Measurements from ENCODE around the gene INCA1. TPM values are rescaled to one million over a fixed set of nuclear protein-coding genes. Genes with fewer than 3 reads are reported as not detected.

Gene INCA1
- total and polyA plus RNA-seq, 2 of the 13 experiments (the other 11 are each of a cell fraction or from before 2014, with no cell fraction given), result 0.93 to 2.6 TPM

DNA sequence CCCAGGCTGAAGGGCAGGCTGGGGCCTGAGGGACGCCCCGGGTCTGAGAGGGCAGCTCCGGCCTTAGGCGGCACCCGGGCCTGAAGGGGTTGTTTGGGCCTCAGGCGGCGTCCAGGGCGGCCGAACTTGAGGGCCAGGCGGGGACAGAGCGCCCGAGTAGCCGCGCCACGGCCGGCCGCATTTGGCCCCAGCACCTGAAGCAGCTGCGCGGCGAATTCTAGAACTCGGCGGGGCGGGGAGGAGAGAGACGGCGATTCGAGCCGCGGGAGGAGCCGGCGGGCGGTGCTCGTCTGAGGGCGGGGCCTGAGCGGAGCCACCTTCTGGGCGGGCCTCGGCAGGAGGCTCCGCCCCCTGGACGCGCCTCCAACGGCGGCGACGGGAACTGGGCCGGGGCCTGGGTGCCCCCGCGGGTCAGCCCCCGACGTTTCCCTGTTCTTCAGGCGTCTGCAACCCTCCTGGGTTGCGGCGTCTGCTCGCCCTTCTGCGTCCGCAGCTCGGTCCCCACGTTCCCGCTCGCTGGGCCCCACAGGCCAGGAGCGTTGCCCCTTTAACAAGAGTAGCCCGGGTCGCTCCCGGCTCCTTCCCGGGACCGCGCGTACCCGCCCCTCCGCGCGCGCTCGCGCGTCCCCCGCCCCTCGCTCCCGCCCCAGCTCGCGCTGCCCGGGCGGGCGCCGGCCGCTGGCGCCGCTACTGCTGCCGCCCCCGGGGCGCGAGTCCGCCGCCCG is at the start of gene INCA1, which contains the start of gene KIF1C (continued):
- TF ChIP-seq KLF16 (CRISPR knock-in tag; IDR thresholded peaks at IDR 0.05) (peak in 1 of 2 experiments; percentile 38; a peak in 1 of 4 replicates), ZNF34 (CRISPR knock-in tag; IDR thresholded peaks at IDR 0.05; ENCODE audit: borderline replicate concordance) (no peak), ARID2 (CRISPR knock-in tag; IDR thresholded peaks at IDR 0.05; ENCODE audit: borderline replicate concordance) (0 out of 2 replicates have a peak, but pooled peaks have one; percentile 63), CREB1 (IDR thresholded peaks at IDR 0.05) (0 out of 2 replicates have a peak, but pooled peaks have one; percentile 14), CREB1 (CRISPR knock-in tag; IDR thresholded peaks at IDR 0.05) (no peak), TGIF2 (CRISPR knock-in tag; IDR thresholded peaks at IDR 0.05) (no peak), HNF4G (IDR thresholded peaks at IDR 0.05; ENCODE audit: borderline replicate concordance, low read depth, low read length) (no peak), HNF4G (CRISPR knock-in tag; IDR thresholded peaks at IDR 0.05; ENCODE audit: borderline replicate concordance, low read depth) (0 out of 2 replicates have a peak, but pooled peaks have one; percentile 26), BHLHE40 (IDR thresholded peaks at IDR 0.05; ENCODE audit: low read length) (peak; percentile 2; the same call in 1 of the 2 replicates), ZNF333 (CRISPR knock-in tag; IDR thresholded peaks at IDR 0.05; ENCODE audit: borderline replicate concordance) (0 out of 2 replicates have a peak, but pooled peaks have one; percentile 77), ZNF720 (CRISPR knock-in tag; IDR thresholded peaks at IDR 0.05) (no peak)
- TF ChIP-seq, protein P1, sequence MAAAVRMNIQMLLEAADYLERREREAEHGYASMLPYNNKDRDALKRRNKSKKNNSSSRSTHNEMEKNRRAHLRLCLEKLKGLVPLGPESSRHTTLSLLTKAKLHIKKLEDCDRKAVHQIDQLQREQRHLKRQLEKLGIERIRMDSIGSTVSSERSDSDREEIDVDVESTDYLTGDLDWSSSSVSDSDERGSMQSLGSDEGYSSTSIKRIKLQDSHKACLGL (CRISPR knock-in tag; IDR thresholded peaks at IDR 0.05), result peak; percentile 67; the same call in 1 of the 2 replicates
- TF ChIP-seq, protein P2, sequence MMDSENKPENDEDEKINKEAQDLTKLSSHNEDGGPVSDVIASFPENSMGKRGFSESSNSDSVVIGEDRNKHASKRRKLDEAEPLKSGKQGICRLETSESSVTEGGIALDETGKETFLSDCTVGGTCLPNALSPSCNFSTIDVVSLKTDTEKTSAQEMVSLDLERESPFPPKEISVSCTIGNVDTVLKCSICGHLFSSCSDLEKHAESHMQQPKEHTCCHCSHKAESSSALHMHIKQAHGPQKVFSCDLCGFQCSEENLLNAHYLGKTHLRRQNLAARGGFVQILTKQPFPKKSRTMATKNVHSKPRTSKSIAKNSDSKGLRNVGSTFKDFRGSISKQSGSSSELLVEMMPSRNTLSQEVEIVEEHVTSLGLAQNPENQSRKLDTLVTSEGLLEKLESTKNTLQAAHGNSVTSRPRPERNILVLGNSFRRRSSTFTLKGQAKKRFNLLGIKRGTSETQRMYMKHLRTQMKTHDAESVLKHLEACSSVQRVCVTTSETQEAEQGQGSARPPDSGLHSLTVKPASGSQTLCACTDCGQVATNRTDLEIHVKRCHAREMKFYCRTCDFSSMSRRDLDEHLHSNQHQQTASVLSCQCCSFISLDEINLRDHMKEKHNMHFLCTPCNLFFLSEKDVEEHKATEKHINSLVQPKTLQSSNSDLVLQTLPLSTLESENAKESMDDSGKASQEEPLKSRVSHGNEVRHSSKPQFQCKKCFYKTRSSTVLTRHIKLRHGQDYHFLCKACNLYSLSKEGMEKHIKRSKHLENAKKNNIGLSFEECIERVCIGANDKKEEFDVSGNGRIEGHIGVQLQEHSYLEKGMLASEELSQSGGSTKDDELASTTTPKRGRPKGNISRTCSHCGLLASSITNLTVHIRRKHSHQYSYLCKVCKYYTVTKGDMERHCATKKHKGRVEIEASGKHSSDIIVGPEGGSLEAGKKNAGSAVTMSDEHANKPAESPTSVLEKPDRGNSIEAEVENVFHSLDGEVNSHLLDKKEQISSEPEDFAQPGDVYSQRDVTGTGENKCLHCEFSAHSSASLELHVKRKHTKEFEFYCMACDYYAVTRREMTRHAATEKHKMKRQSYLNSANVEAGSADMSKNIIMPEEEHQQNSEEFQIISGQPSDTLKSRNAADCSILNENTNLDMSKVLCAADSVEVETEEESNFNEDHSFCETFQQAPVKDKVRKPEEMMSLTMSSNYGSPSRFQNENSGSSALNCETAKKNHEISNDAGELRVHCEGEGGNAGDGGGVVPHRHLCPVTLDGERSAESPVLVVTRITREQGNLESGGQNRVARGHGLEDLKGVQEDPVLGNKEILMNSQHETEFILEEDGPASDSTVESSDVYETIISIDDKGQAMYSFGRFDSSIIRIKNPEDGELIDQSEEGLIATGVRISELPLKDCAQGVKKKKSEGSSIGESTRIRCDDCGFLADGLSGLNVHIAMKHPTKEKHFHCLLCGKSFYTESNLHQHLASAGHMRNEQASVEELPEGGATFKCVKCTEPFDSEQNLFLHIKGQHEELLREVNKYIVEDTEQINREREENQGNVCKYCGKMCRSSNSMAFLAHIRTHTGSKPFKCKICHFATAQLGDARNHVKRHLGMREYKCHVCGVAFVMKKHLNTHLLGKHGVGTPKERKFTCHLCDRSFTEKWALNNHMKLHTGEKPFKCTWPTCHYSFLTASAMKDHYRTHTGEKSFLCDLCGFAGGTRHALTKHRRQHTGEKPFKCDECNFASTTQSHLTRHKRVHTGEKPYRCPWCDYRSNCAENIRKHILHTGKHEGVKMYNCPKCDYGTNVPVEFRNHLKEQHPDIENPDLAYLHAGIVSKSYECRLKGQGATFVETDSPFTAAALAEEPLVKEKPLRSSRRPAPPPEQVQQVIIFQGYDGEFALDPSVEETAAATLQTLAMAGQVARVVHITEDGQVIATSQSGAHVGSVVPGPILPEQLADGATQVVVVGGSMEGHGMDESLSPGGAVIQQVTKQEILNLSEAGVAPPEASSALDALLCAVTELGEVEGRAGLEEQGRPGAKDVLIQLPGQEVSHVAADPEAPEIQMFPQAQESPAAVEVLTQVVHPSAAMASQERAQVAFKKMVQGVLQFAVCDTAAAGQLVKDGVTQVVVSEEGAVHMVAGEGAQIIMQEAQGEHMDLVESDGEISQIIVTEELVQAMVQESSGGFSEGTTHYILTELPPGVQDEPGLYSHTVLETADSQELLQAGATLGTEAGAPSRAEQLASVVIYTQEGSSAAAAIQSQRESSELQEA (CRISPR knock-in tag; IDR thresholded peaks at IDR 0.05; ENCODE audit: not compliant biosample characterization), result peak; percentile 54
- TF ChIP-seq, protein P3, sequence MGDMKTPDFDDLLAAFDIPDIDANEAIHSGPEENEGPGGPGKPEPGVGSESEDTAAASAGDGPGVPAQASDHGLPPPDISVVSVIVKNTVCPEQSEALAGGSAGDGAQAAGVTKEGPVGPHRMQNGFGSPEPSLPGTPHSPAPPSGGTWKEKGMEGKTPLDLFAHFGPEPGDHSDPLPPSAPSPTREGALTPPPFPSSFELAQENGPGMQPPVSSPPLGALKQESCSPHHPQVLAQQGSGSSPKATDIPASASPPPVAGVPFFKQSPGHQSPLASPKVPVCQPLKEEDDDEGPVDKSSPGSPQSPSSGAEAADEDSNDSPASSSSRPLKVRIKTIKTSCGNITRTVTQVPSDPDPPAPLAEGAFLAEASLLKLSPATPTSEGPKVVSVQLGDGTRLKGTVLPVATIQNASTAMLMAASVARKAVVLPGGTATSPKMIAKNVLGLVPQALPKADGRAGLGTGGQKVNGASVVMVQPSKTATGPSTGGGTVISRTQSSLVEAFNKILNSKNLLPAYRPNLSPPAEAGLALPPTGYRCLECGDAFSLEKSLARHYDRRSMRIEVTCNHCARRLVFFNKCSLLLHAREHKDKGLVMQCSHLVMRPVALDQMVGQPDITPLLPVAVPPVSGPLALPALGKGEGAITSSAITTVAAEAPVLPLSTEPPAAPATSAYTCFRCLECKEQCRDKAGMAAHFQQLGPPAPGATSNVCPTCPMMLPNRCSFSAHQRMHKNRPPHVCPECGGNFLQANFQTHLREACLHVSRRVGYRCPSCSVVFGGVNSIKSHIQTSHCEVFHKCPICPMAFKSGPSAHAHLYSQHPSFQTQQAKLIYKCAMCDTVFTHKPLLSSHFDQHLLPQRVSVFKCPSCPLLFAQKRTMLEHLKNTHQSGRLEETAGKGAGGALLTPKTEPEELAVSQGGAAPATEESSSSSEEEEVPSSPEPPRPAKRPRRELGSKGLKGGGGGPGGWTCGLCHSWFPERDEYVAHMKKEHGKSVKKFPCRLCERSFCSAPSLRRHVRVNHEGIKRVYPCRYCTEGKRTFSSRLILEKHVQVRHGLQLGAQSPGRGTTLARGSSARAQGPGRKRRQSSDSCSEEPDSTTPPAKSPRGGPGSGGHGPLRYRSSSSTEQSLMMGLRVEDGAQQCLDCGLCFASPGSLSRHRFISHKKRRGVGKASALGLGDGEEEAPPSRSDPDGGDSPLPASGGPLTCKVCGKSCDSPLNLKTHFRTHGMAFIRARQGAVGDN (CRISPR knock-in tag; IDR thresholded peaks at IDR 0.05), result peak; percentile 95
- TF ChIP-seq, protein P4, sequence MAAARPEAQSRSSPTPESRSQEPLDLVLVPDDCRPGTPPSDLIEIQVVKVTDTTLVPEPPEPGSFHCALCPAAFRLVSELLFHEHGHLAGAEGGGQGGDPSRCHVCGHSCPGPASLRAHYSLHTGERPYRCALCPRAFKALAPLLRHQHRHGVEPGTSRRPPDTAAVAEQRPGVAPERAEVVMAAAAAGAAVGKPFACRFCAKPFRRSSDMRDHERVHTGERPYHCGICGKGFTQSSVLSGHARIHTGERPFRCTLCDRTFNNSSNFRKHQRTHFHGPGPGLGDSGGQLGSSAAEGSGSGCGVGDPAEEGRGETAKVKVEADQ (CRISPR knock-in tag; IDR thresholded peaks at IDR 0.05; ENCODE audit: borderline replicate concordance), result peak; percentile 84; the same call in 1 of the 2 replicates

Data from HepG2 (cell line).